GM18951 (cell line): ENCODE measurements around the gene ZNF90.
A peak's percentile ranks its signal among the peaks of the same experiment; 100 is the strongest.
"Not testable (repeated sequence)": the region's sequence is repeated elsewhere in the genome, so short reads cannot be mapped to it uniquely, and the experiment has no call there.

ENCODE experiments used
- POLR2A ChIP-seq: IDR thresholded peaks from 4 replicates; pipeline ENCODE4 v1.6.1; 2011; ENCODE audit warnings: mild to moderate bottlenecking; ENCODE audit not compliant: insufficient read length, insufficient read depth; ENCODE audit errors: extremely low read depth
- in situ Hi-C: fragments of 300-500 bp; cut with MboI; formaldehyde crosslinking; loops from one replicate; pipeline ENCODE4 v1.12.0; 2022; ENCODE audit warnings: low sequenced_read_pairs, mixed read lengths, inconsistent platforms; ENCODE audit not compliant: unreplicated experiment

The ZNF90 gene

DNA sequence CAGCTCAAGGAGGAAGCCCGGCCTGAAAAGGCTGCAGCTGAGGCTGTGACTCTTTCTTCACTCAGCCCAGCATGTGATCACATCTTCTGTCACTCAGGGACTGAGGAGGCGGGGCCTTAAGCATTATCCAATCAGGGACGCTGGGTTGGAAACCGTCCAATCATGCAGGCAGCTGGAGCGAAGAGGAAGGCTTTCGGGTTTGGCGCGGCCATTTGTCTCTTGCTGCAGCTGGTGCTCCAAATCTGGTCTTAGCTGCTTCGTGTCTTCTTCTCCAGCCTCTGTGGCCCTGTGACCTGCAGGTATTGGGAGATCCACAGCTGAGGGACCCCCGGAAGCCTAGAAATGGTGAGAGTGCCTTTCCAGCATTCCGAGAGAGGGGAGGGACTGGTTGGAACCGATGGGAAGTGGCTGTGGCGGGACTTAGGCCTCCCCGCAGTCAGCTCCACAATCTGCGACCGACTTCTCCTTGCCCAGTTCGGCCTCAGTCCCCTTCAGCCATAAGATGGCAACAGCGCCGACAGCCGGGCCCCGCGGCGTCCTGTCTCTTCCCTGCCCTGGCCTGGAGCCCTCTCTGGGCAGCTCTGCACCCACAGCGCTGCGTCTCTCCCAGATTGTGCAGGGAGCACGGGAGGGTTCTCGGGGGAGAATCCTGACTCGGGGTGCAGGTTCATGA, at the start of gene ZNF90:
Gene ZNF90 (plus strand): TSS at position 210 of the 673 bp plus-strand sequence. CDS start 133 bp downstream, at position 343.
- TF ChIP-seq POLR2A: peak; percentile 28
- in situ Hi-C loops: no loop called here

GRCh38 chr19:20028611-20029010, 49.2 kb upstream of the ZNF90 start:
- TF ChIP-seq POLR2A: no peak
- in situ Hi-C loops: no loop called here

GRCh38 chr19:20035935-20036334, 41.9 kb upstream of the ZNF90 start:
- in situ Hi-C loops: no loop called here
- no peak for TF ChIP-seq POLR2A

DNA sequence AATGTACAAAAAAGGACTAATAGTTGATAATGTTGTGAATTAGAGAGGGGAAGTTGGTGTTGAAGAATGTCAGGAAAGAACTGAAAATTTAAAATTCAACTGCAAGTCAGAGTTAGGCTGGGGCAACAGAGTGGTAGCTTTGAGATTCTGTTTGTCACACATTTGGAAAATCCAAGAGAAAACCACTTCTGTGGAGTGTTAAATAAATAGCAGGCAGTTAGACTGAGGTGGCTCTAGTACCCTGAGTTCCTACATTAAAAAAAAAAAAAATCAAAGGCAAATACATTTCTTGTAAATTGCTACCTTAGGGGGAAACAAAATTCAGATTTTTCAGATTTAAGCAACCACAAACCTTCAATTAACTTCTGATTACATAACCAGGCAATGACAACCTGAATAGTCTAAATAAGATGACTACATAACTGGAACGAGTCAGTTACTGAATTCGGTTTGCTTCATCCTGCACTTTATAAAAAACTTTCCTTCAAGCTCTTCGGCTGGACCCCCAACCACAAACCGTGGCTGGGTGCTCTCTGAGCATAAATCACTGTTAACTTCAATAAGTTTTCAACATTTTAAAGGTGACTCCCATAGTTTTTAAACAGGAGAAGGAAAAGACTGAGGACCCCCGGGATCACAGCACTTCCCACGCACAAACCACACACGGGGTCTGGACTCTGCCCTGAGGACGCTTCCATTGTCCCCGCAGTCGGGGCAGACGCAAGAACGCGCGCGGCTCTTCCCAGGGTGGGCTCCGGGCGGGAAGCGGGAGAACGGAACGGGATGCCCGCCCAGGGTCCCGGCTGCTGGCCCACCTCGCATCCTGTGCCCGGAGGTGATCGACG, 39.2 kb upstream of the ZNF90 start:
- no peak for TF ChIP-seq POLR2A
- in situ Hi-C loops: no loop called here

DNA sequence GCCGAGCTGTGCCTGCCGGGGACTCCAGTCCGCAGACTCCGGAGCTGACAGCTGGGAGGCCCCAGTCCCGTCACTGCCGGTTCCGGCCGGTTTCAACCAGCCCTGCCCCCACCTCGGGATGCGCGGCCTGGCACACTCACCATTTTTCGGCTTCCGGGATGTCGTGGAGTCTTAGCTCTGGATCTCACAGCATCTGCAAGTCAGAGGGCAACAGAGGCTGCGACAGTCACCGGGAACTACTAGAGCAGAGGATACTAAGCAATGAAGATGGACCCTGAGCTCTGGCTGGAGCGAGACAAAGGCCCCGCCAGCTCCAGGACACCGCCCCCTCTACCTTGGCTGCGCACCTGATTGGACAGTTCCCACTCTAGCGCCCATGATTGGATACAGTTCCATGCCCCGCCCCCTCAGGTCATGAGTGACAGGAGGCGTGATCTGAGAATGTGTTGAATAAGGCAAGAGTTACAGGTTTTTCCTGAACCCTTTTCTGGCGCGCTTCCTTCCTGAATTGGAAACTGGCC, 38.5 kb upstream of the ZNF90 start, which contains the start of gene ZNF682:
Gene ZNF682 (minus strand): TSS at position 303 of the 521 bp plus-strand sequence. CDS start 160 bp downstream, at position 143.
- in situ Hi-C loops: no loop called here

DNA sequence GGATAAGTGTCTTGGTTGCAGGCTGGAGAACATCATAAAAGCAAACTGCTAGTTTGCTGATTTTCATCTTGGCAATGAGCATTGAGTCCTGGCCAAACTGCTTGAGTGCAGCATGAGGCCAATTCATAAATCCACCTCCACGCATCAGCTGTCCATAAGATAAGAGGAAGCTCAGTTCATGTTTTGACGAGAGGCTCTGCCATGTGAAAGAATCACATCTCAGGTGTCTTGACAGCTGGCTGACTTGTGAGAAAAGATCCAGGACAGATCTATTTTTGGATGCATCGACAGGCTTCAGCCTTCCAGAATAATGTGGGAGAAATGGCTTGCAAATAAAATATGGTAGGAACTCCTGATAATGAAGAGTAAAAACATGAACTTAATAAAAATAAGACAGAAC, 33.1 kb upstream of the ZNF90 start:
- in situ Hi-C loops: no loop called here
- TF ChIP-seq POLR2A: no peak

More for the DNA sequence above, 38.5 kb upstream of the ZNF90 start, which contains the start of gene ZNF682:
- peak; percentile 29 for TF ChIP-seq POLR2A

DNA sequence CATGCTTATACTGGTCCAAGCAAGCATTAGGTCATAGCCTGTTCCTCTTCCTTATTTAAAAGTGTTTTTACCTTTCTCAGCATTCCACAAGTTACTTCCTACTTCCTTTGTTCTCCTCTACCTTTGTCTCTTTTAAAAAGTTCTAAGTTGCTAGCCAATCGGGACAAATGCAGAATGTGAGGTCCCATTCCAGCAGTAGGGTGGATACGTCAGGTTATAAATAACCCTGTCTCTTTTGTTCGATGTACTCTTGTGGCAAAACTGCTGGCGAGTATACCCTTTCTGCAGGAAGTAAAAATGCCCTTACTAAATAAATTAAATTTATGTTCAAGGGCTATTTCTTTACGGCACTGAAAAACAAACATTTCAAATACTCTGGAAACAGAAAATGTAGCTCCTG, 32.1 kb upstream of the ZNF90 start:
- in situ Hi-C loops: not testable (repeated sequence)

DNA sequence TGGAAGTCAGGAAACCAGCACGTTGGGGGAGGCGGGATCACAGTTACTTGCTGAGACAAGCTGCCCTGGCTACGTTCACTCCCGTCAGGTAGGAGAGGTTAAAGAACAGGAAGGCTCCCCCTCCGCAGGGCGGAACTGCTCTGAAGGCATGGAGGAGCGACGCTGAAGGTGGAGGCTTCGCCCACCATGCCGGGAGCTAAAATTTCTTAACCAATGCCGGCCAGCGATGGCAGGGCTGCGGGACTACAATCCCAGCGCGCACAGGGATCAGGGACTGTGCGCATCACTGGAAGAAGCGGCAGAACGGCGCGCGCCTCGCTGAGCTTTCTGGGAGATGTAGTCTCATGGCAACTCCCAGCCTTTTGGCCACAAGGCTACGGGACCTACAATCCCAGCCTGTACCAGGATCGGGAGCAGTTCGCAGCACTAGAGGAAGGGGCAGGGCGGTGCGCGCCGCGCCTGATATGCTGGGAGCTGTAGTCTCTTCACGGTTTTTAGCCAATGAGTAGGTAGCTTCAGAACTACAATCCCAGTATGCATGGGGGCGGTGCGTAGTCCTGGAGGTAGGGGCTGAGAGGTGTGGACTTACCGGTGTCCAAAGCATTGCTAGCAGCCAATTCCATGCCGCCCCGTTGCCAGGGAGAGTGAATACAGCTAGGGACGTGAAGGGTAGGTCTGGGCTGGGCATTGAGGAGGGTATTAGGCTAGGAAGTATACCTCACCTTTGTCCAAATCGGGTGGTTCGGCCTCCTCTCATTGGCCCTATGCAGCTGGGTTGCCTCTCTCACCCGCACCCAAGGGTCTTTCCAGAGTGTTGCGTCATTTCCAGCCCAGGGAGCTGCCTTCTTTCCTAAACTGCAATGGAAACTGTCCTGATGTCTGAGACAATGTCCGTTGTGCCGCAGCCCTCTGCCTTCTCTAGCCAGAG, 25.7 kb upstream of the ZNF90 start:
- peak; percentile 21 for TF ChIP-seq POLR2A
- in situ Hi-C loops: no loop called here

DNA sequence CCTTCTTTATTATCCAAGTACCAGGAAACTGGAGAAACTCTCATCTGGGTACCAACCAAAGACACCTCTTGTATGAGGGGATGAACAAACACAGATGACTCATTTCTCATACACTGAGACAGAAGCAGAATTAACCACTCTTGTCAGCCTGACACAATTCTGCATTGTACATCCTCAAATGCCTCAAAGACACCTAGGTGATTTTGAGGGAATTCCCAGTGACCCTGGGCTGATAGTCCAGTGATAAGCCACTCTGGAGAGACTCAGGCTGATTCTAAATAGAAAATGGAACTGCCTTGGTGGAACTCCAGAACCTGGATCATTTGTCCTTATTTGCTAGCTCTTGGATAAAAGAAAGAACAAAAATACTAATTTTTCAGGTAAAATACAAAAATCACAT, 19.1 kb upstream of the ZNF90 start:
- in situ Hi-C loops: not testable (repeated sequence)

DNA sequence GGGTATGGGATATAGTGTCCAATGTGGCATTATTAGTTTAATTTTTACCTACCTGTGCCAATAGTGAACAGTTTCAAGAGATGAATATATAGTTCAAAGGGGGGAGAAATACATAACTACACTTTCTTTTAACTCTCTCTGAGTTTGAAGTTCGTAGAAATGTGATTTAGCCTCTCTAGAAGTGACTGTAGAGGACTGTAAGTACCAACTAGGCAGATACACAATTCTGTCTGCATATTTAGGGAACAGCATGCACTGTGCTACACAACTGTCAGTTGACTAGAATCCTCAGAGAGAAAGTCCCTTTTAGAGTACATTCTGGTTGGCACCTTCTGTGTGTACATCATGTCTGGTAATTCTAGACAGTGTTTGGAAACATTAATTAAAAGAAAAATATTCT, 17.5 kb upstream of the ZNF90 start:
- in situ Hi-C loops: no loop called here
- no peak for TF ChIP-seq POLR2A

- in situ Hi-C loops: no loop called here
- no peak for TF ChIP-seq POLR2A
Measured at GRCh38 chr19:20066861-20067260, 10.9 kb upstream of the ZNF90 start.

- TF ChIP-seq POLR2A: no peak
- in situ Hi-C loops: no loop called here
Measured at GRCh38 chr19:20067943-20068342, 9.9 kb upstream of the ZNF90 start.

DNA sequence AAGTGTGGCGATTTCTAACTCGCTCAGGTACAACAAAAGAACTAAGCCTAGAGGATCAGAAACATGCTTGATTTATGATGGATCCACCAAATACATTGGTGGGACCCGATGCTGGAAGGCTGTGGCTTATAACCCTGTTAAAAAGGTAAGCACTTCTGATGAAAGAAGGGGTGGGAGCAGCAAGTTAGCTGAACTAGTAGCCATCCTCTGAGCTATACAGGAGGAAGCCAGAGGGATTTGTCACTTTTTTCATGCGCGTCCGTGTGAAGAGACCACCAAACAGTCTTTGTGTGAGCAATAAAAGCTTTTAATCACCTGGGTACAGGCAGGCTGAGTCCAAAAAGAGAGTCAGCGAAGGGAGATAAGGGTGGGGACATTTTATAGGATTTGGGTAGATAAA, 9.2 kb upstream of the ZNF90 start:
- in situ Hi-C loops: not testable (repeated sequence)
